ENCODE data around the gene CNTN1. TPM values are rescaled to one million over a fixed set of nuclear protein-coding genes. Genes with fewer than 3 reads are reported as not detected.

Gene CNTN1
- total RNA-seq, 1 donor from 2014 or later: not detected

GRCh38 chr12:40668099-40668529, 24.1 kb upstream of the CNTN1 start:
- Mint-ChIP-seq H3K27ac (no peak overlapping the region), H3K27me3 (ENCODE audit: insufficient read depth) (no peaks in the 10 kb centered on the region), H3K4me3 (no peak overlapping the region), H3K4me1 (ENCODE audit: low read depth) (no peaks in the 10 kb centered on the region), H3K9me3 (no peaks in the 10 kb centered on the region), H3K36me3 (ENCODE audit: low read depth) (no peaks in the 10 kb centered on the region)
- no peak for DNase-seq (ENCODE audit: low spot score)
- intact Hi-C loops (cut with micrococcal nuclease): no loop called here

- no peaks in the 10 kb centered on the region for H3K4me1 Mint-ChIP-seq (ENCODE audit: low read depth)
- H3K36me3 Mint-ChIP-seq (ENCODE audit: low read depth): no peaks in the 10 kb centered on the region
- no peaks in the 10 kb centered on the region for H3K27me3 Mint-ChIP-seq (ENCODE audit: insufficient read depth)
- H3K4me3 Mint-ChIP-seq: no peak overlapping the region
- no peaks in the 10 kb centered on the region for H3K9me3 Mint-ChIP-seq
- no peak for DNase-seq (ENCODE audit: low spot score)
- no peak overlapping the region for H3K27ac Mint-ChIP-seq
- intact Hi-C loops (cut with micrococcal nuclease): no loop called here
Measured at GRCh38 chr12:40672741-40673271, 19.4 kb upstream of the CNTN1 start.

- Mint-ChIP-seq H3K36me3 (ENCODE audit: low read depth) (no peaks in the 10 kb centered on the region), H3K27me3 (ENCODE audit: insufficient read depth) (no peaks in the 10 kb centered on the region), H3K4me3 (no peak overlapping the region), H3K9me3 (peaks cover 5% of the 10 kb centered on the region), H3K27ac (no peak overlapping the region), H3K4me1 (ENCODE audit: low read depth) (no peaks in the 10 kb centered on the region)
- no peak for DNase-seq (ENCODE audit: low spot score)
- intact Hi-C loops (cut with micrococcal nuclease): no loop called here
Measured at GRCh38 chr12:40681148-40681547, 11.1 kb upstream of the CNTN1 start.

GRCh38 chr12:40684986-40685385, 7.3 kb upstream of the CNTN1 start:
- H3K36me3 Mint-ChIP-seq (ENCODE audit: low read depth): no peaks in the 10 kb centered on the region
- H3K4me1 Mint-ChIP-seq (ENCODE audit: low read depth): no peaks in the 10 kb centered on the region
- no peaks in the 10 kb centered on the region for H3K27me3 Mint-ChIP-seq (ENCODE audit: insufficient read depth)
- no peak overlapping the region for H3K27ac Mint-ChIP-seq
- H3K9me3 Mint-ChIP-seq: no peaks in the 10 kb centered on the region
- intact Hi-C loops (cut with micrococcal nuclease): no loop called here
- no peak overlapping the region for H3K4me3 Mint-ChIP-seq
- DNase-seq (ENCODE audit: low spot score): no peak

- H3K4me1 Mint-ChIP-seq (ENCODE audit: low read depth): no peaks in the 10 kb centered on the region
- H3K9me3 Mint-ChIP-seq: no peaks in the 10 kb centered on the region
- no peaks in the 10 kb centered on the region for H3K36me3 Mint-ChIP-seq (ENCODE audit: low read depth)
- H3K27ac Mint-ChIP-seq: no peak overlapping the region
- H3K27me3 Mint-ChIP-seq (ENCODE audit: insufficient read depth): peaks cover 13% of the 10 kb centered on the region
- intact Hi-C loops (cut with micrococcal nuclease): no loop called here
- no peak for DNase-seq (ENCODE audit: low spot score)
- H3K4me3 Mint-ChIP-seq: no peak overlapping the region
Measured at GRCh38 chr12:40688085-40688725, 4.0 kb upstream of the CNTN1 start.

- Mint-ChIP-seq H3K27me3 (ENCODE audit: insufficient read depth) (peaks cover 26% of the 10 kb centered on the region), H3K4me3 (no peak overlapping the region)
- DNase-seq (ENCODE audit: low spot score): no peak
Measured at GRCh38 chr12:40689576-40689975, 2.7 kb upstream of the CNTN1 start.

GRCh38 chr12:40692765-40693206, 547 bp downstream of the CNTN1 start:
- Mint-ChIP-seq H3K27ac (no peak overlapping the region), H3K36me3 (ENCODE audit: low read depth) (no peaks in the 10 kb centered on the region), H3K4me1 (ENCODE audit: low read depth) (no peaks in the 10 kb centered on the region), H3K27me3 (ENCODE audit: insufficient read depth) (peaks cover 35% of the 10 kb centered on the region), H3K4me3 (no peak overlapping the region), H3K9me3 (no peaks in the 10 kb centered on the region)
- intact Hi-C loops (cut with micrococcal nuclease): no loop called here
- DNase-seq (ENCODE audit: low spot score): no peak

More at GRCh38 chr12:40689576-40689975, 2.7 kb upstream of the CNTN1 start:
- intact Hi-C loops (cut with micrococcal nuclease): no loop called here
- H3K4me1 Mint-ChIP-seq (ENCODE audit: low read depth): no peaks in the 10 kb centered on the region
- no peaks in the 10 kb centered on the region for H3K36me3 Mint-ChIP-seq (ENCODE audit: low read depth)
- H3K9me3 Mint-ChIP-seq: no peaks in the 10 kb centered on the region
- H3K27ac Mint-ChIP-seq: no peak overlapping the region

GRCh38 chr12:40693207-40693821, 1.1 kb downstream of the CNTN1 start:
- Mint-ChIP-seq H3K4me3 (no peak overlapping the region), H3K4me1 (ENCODE audit: low read depth) (no peaks in the 10 kb centered on the region), H3K27me3 (ENCODE audit: insufficient read depth) (peaks cover 35% of the 10 kb centered on the region), H3K9me3 (no peaks in the 10 kb centered on the region), H3K36me3 (ENCODE audit: low read depth) (no peaks in the 10 kb centered on the region), H3K27ac (no peak overlapping the region)
- intact Hi-C loops (cut with micrococcal nuclease): no loop called here
- no peak for DNase-seq (ENCODE audit: low spot score)

- Mint-ChIP-seq H3K4me3 (no peak overlapping the region), H3K27me3 (ENCODE audit: insufficient read depth) (peaks cover 25% of the 10 kb centered on the region), H3K36me3 (ENCODE audit: low read depth) (no peaks in the 10 kb centered on the region), H3K27ac (no peak overlapping the region), H3K4me1 (ENCODE audit: low read depth) (no peaks in the 10 kb centered on the region), H3K9me3 (no peaks in the 10 kb centered on the region)
- no peak for DNase-seq (ENCODE audit: low spot score)
- intact Hi-C loops (cut with micrococcal nuclease): no loop called here
Measured at GRCh38 chr12:40697566-40698259, 5.5 kb downstream of the CNTN1 start.

- Mint-ChIP-seq H3K4me3 (no peak overlapping the region), H3K4me1 (ENCODE audit: low read depth) (no peaks in the 10 kb centered on the region), H3K36me3 (ENCODE audit: low read depth) (no peaks in the 10 kb centered on the region), H3K9me3 (no peaks in the 10 kb centered on the region), H3K27me3 (ENCODE audit: insufficient read depth) (no peaks in the 10 kb centered on the region), H3K27ac (no peak overlapping the region)
- DNase-seq (ENCODE audit: low spot score): no peak
- intact Hi-C loops (cut with micrococcal nuclease): no loop called here
Measured at GRCh38 chr12:40701756-40702155, 9.5 kb downstream of the CNTN1 start.

- no peaks in the 10 kb centered on the region for H3K4me1 Mint-ChIP-seq (ENCODE audit: low read depth)
- no peaks in the 10 kb centered on the region for H3K36me3 Mint-ChIP-seq (ENCODE audit: low read depth)
Measured at GRCh38 chr12:40711121-40711520, 18.9 kb downstream of the CNTN1 start.

GRCh38 chr12:40714636-40715035, 22.4 kb downstream of the CNTN1 start:
- Mint-ChIP-seq H3K27ac (no peak overlapping the region), H3K4me3 (no peak overlapping the region), H3K9me3 (no peaks in the 10 kb centered on the region), H3K27me3 (ENCODE audit: insufficient read depth) (no peaks in the 10 kb centered on the region), H3K36me3 (ENCODE audit: low read depth) (no peaks in the 10 kb centered on the region), H3K4me1 (ENCODE audit: low read depth) (no peaks in the 10 kb centered on the region)
- intact Hi-C loops (cut with micrococcal nuclease): no loop called here
- DNase-seq (ENCODE audit: low spot score): no peak

More at GRCh38 chr12:40711121-40711520, 18.9 kb downstream of the CNTN1 start:
- H3K27ac Mint-ChIP-seq: no peak overlapping the region
- no peaks in the 10 kb centered on the region for H3K9me3 Mint-ChIP-seq
- DNase-seq (ENCODE audit: low spot score): no peak
- no peaks in the 10 kb centered on the region for H3K27me3 Mint-ChIP-seq (ENCODE audit: insufficient read depth)
- intact Hi-C loops (cut with micrococcal nuclease): no loop called here
- H3K4me3 Mint-ChIP-seq: no peak overlapping the region

GRCh38 chr12:40716037-40716436, 23.8 kb downstream of the CNTN1 start:
- Mint-ChIP-seq H3K4me3 (no peak overlapping the region), H3K36me3 (ENCODE audit: low read depth) (no peaks in the 10 kb centered on the region), H3K4me1 (ENCODE audit: low read depth) (no peaks in the 10 kb centered on the region), H3K27ac (no peak overlapping the region), H3K27me3 (ENCODE audit: insufficient read depth) (no peaks in the 10 kb centered on the region), H3K9me3 (no peaks in the 10 kb centered on the region)
- intact Hi-C loops (cut with micrococcal nuclease): no loop called here
- DNase-seq (ENCODE audit: low spot score): no peak
